IMR-90 (cell line): ENCODE measurements around the gene C20orf202. TPM values are rescaled to one million over a fixed set of nuclear protein-coding genes. Genes with fewer than 3 reads are reported as not detected.

Source experiments
- polyA plus RNA-seq, 3 experiments: library from polyadenylated mRNA; depleted of rRNA; stranded (reverse); fragments of >200 nt; gene quantifications; 2 replicates each; pipeline ENCODE4 v1.2.3, GENCODE V29; 2012; ENCODE audit warnings: low replicate concordance in 1 of 3
- total RNA-seq: library from RNA; depleted of rRNA; stranded (reverse); fragments of >200 nt; gene quantifications from 2 replicates; pipeline ENCODE4 v1.2.3, GENCODE V29; 2012; rRNA removed

Gene C20orf202
- total and polyA plus RNA-seq, 2 of the 4 experiments (the other 2 are of a cell fraction) = not detected

Other genes with a start within 250 kb of the C20orf202 start
- not detected in 2 replicates for gene RSPO4, start 201.1 kb upstream of the C20orf202 start, total RNA-seq
- not detected in 2 replicates for gene RSPO4, start 201.1 kb upstream of the C20orf202 start, polyA plus RNA-seq (2012; rRNA removed)
- 93.6 and 120 TPM in 2 replicates for gene PSMF1, start 84.9 kb upstream of the C20orf202 start, total RNA-seq
- gene PSMF1, start 84.9 kb upstream of the C20orf202 start, polyA plus RNA-seq (2012; rRNA removed) = 89.4 and 109 TPM in 2 replicates
- gene TMEM74B, start 18.5 kb upstream of the C20orf202 start, total RNA-seq = not detected in 2 replicates
- gene TMEM74B, start 18.5 kb upstream of the C20orf202 start, polyA plus RNA-seq (2012; rRNA removed) = 0.03 TPM in 1 of 2 replicates, not detected in the other
- gene RAD21L1, start 22.6 kb downstream of the C20orf202 start, total RNA-seq = under 0.01 TPM in 1 of 2 replicates, not detected in the other
- not detected in 2 replicates for gene RAD21L1, start 22.6 kb downstream of the C20orf202 start, polyA plus RNA-seq (2012; rRNA removed)
- gene SNPH, start 62.8 kb downstream of the C20orf202 start, total RNA-seq = 4.5 and 4.7 TPM in 2 replicates
- gene SNPH, start 62.8 kb downstream of the C20orf202 start, polyA plus RNA-seq (2012; rRNA removed) = 3.1 and 3.2 TPM in 2 replicates
- 0.54 and 0.83 TPM in 2 replicates for gene SDCBP2, start 125.7 kb downstream of the C20orf202 start, total RNA-seq
- gene SDCBP2, start 125.7 kb downstream of the C20orf202 start, polyA plus RNA-seq (2012; rRNA removed) = 1.3 TPM in 2 replicates
- gene FKBP1A, start 189.6 kb downstream of the C20orf202 start, total RNA-seq = 91.9 and 120 TPM in 2 replicates
- gene FKBP1A, start 189.6 kb downstream of the C20orf202 start, polyA plus RNA-seq (2012; rRNA removed) = 513 and 528 TPM in 2 replicates